ENCODE measurements around the gene OSBP2. TPM values are rescaled to one million over a fixed set of nuclear protein-coding genes. Genes with fewer than 3 reads are reported as not detected.

The OSBP2 gene
- total RNA-seq, 1 experiment from 2014 or later, result 6.2 TPM

GRCh38 chr22:30866811-30867271 is 172.2 kb downstream of the OSBP2 start:
- CTCF ChIA-PET, result no interaction called here
- intact Hi-C loops (cut with micrococcal nuclease; ENCODE audit: unreplicated experiment), result no loop called here
- Histone ChIP-seq H3K4me1 (peaks cover 4% of the 10 kb centered on the region; the same call in 1 of the 2 replicates), H3K27me3 (replicated peaks; ENCODE audit: control insufficient read depth, insufficient read depth, low read length) (no peaks in the 10 kb centered on the region), H3K9me3 (no peaks in the 10 kb centered on the region), H3K4me3 (ENCODE audit: low read depth, low read length) (no peak overlapping the region), H3K36me3 (ENCODE audit: control insufficient read depth, insufficient read depth, low read length) (no peaks in the 10 kb centered on the region)
- Mint-ChIP-seq H3K27ac (ENCODE audit: unreplicated experiment) (no peak overlapping the region), H3K9me3 (ENCODE audit: unreplicated experiment) (no peaks in the 10 kb centered on the region), H3K36me3 (ENCODE audit: insufficient read depth, unreplicated experiment) (no peaks in the 10 kb centered on the region), H3K27me3 (ENCODE audit: insufficient read depth, unreplicated experiment) (no peaks in the 10 kb centered on the region), H3K4me3 (ENCODE audit: unreplicated experiment) (no peak overlapping the region), H3K4me1 (ENCODE audit: low read depth, unreplicated experiment) (no peaks in the 10 kb centered on the region)
- POLR2A ChIA-PET, result no interaction called here
- no TSS peak for BruUV-seq (replicated peaks)
- peak in 1 of 2 experiments; percentile 23 for DNase-seq
- peak in 1 of 2 experiments; percentile 9 for TF ChIP-seq CTCF (IDR thresholded peaks at IDR 0.05; ENCODE audit: insufficient read depth in 1 of 2, low read depth in 1 of 2, low read length in 1 of 2, severe bottlenecking in 1 of 2, unreplicated experiment in 1 of 2)

- no peaks in the 10 kb centered on the region for H3K36me3 Mint-ChIP-seq (ENCODE audit: insufficient read depth, unreplicated experiment)
- CTCF ChIA-PET, result no interaction called here
- H3K4me1 Mint-ChIP-seq (ENCODE audit: low read depth, unreplicated experiment), result no peaks in the 10 kb centered on the region
- H3K9me3 ChIP-seq, result no peaks in the 10 kb centered on the region
- POLR2A ChIA-PET, result no interaction called here
- H3K27me3 Mint-ChIP-seq (ENCODE audit: insufficient read depth, unreplicated experiment), result no peaks in the 10 kb centered on the region
- no peaks in the 10 kb centered on the region for H3K36me3 ChIP-seq (ENCODE audit: control insufficient read depth, insufficient read depth, low read length)
- no peaks in the 10 kb centered on the region for H3K9me3 Mint-ChIP-seq (ENCODE audit: unreplicated experiment)
- H3K4me3 ChIP-seq (ENCODE audit: low read depth, low read length), result no peak overlapping the region
- no peak overlapping the region for H3K27ac Mint-ChIP-seq (ENCODE audit: unreplicated experiment)
- no peak overlapping the region for H3K4me3 Mint-ChIP-seq (ENCODE audit: unreplicated experiment)
- peak in 1 of 2 experiments; percentile 21 for DNase-seq
- peaks cover 4% of the 10 kb centered on the region; the same call in 1 of the 2 replicates for H3K4me1 ChIP-seq
- BruUV-seq (replicated peaks), result no TSS peak
- intact Hi-C loops (cut with micrococcal nuclease; ENCODE audit: unreplicated experiment), result no loop called here
- no peaks in the 10 kb centered on the region for H3K27me3 ChIP-seq (replicated peaks; ENCODE audit: control insufficient read depth, insufficient read depth, low read length)
- no peak for TF ChIP-seq CTCF (IDR thresholded peaks at IDR 0.05; ENCODE audit: insufficient read depth in 1 of 2, low read depth in 1 of 2, low read length in 1 of 2, severe bottlenecking in 1 of 2, unreplicated experiment in 1 of 2)
These were observed 173.3 kb downstream of the OSBP2 start for GRCh38 chr22:30867746-30868662.

DNA sequence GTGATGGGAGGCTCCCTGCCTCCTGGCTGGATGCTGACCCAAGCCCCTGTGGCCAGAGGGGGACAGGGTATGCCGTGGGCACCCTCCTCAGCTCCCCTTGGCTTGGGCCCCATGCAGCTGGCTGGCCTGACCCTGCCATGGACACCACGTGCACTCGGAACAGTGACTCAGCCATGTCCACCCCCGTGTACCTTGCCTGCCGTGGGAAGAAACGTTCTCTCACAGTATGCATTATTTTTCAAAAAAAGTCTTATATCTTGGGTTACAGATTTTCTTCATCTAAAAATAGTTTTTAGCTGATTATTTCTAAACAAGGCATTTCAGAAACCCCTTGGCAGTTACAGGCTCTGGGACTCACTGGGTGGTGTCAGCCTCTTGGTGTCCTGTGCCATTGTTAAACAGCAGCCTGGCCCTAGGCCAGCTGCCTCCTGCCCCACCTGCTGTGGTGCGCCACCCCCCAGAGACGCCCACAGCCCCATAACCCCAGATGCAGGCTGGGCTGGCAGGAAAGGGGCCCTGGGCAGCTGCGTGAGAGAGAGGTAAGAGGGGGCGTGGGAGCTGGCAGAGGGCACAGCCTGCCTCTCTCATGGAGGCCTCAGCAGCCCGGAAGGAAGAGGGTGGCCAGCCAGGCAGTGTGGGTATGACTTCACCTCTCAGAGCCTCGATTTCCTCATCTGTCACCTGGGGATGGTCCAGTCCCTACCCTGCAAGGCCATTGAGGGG is 174.2 kb downstream of the OSBP2 start:
- TF ChIP-seq CTCF (IDR thresholded peaks at IDR 0.05; ENCODE audit: insufficient read depth in 1 of 2, low read depth in 1 of 2, low read length in 1 of 2, severe bottlenecking in 1 of 2, unreplicated experiment in 1 of 2), result no peak
- no TSS peak for BruUV-seq (replicated peaks)
- H3K4me1 Mint-ChIP-seq (ENCODE audit: low read depth, unreplicated experiment), result no peaks in the 10 kb centered on the region
- ChIA-PET CTCF (no interaction called here), POLR2A (no interaction called here)
- no peak overlapping the region for H3K4me3 Mint-ChIP-seq (ENCODE audit: unreplicated experiment)
- Histone ChIP-seq H3K36me3 (ENCODE audit: control insufficient read depth, insufficient read depth, low read length) (no peaks in the 10 kb centered on the region), H3K9me3 (no peaks in the 10 kb centered on the region), H3K4me3 (ENCODE audit: low read depth, low read length) (no peak overlapping the region), H3K4me1 (no peaks in the 10 kb centered on the region), H3K27me3 (replicated peaks; ENCODE audit: control insufficient read depth, insufficient read depth, low read length) (no peaks in the 10 kb centered on the region)
- H3K27me3 Mint-ChIP-seq (ENCODE audit: insufficient read depth, unreplicated experiment), result no peaks in the 10 kb centered on the region
- intact Hi-C loops (cut with micrococcal nuclease; ENCODE audit: unreplicated experiment), result no loop called here
- H3K9me3 Mint-ChIP-seq (ENCODE audit: unreplicated experiment), result no peaks in the 10 kb centered on the region
- DNase-seq, result peak in 1 of 2 experiments; percentile 10
- H3K27ac Mint-ChIP-seq (ENCODE audit: unreplicated experiment), result no peak overlapping the region
- H3K36me3 Mint-ChIP-seq (ENCODE audit: insufficient read depth, unreplicated experiment), result no peaks in the 10 kb centered on the region
